SU-DHL-6 (cell line): ENCODE data around the gene PPP1R17.

Source experiments
- EZH2phosphoT487 ChIP-seq: fragments of 200-600 bp; sonication (generic), shearing (Covaris generic); conservative IDR thresholded peaks from 2 replicates; pipeline ENCODE4 v1.6.1; 2018; ENCODE audit warnings: mild to moderate bottlenecking, antibody characterized with exemption, low read length, moderate library complexity, mixed read lengths
- TF ChIP-seq, protein P1 (sequence below): fragments of 200-600 bp; sonication (generic); IDR thresholded peaks from one replicate; pipeline ENCODE4 v1.5.1; 2017; ENCODE audit warnings: antibody characterized with exemption, mild to moderate bottlenecking, low read length, moderate library complexity; ENCODE audit not compliant: insufficient read depth, poor library complexity, severe bottlenecking

DNA sequence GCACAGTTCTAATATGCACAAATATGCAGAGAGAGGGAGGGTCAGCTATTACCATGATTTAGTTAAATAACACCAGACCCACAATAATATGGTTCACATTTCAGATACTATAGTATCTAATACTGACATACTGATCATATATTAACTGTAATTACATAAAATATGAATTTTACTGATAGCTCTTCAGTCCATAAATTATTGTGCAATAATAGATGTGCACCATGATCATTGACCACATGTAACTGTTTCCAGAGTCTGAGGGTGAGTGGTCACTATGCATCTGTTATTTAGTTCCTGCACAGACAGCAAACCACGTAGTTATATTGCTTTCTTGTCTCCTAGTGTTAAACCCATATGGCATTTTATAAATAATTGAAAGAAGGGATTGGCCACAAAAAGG is 29.3 kb downstream of the PPP1R17 start:
- TF ChIP-seq, protein P1, sequence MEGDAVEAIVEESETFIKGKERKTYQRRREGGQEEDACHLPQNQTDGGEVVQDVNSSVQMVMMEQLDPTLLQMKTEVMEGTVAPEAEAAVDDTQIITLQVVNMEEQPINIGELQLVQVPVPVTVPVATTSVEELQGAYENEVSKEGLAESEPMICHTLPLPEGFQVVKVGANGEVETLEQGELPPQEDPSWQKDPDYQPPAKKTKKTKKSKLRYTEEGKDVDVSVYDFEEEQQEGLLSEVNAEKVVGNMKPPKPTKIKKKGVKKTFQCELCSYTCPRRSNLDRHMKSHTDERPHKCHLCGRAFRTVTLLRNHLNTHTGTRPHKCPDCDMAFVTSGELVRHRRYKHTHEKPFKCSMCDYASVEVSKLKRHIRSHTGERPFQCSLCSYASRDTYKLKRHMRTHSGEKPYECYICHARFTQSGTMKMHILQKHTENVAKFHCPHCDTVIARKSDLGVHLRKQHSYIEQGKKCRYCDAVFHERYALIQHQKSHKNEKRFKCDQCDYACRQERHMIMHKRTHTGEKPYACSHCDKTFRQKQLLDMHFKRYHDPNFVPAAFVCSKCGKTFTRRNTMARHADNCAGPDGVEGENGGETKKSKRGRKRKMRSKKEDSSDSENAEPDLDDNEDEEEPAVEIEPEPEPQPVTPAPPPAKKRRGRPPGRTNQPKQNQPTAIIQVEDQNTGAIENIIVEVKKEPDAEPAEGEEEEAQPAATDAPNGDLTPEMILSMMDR, result no peak
- no peak for TF ChIP-seq EZH2phosphoT487
